IMR-90 (cell line): ENCODE measurements around the gene MAN1A2. TPM values are rescaled to one million over a fixed set of nuclear protein-coding genes. Genes with fewer than 3 reads are reported as not detected.
"Not testable (repeated sequence)": the region's sequence is repeated elsewhere in the genome, so short reads cannot be mapped to it uniquely, and the experiment has no call there.

Source experiments
- ATAC-seq: fragments of 200-7000 bp; cut with Tn5 transposase; 2 replicates; pipeline ENCODE4 v1.9.1; 2020; ENCODE audit warnings: low read depth, mild to moderate bottlenecking, moderate library complexity
- BruUV-seq: library from RNA; stranded (reverse); fragments of 400-500 nt; replicated peaks from 2 replicates; lab custom pipeline; 2021; lab: Mats Ljungman, UMichigan
- CTCF ChIA-PET: fragments of 300-600 bp; formaldehyde crosslinking; extraction: SDS; loops from one replicate; lab custom pipeline; 2021; ENCODE audit warnings: antibody characterized with exemption; lab: Yijun Ruan, JAX
- POLR2A ChIA-PET: fragments of 300-600 bp; sonication (Branson Sonifier 250); formaldehyde crosslinking; loops from one replicate; lab custom pipeline; 2022; ENCODE audit warnings: antibody characterized with exemption; ENCODE audit not compliant: unreplicated experiment; lab: Charles Lee
- DNase-seq: peaks from one replicate; pipeline ENCODE4 v3.0.0; 2013
- H2AFZ ChIP-seq: replicated peaks from 2 replicates; pipeline ENCODE3; 2013; ENCODE audit warnings: low read length, mild to moderate bottlenecking; ENCODE audit not compliant: poor library complexity
- H2AK5ac ChIP-seq: 2 replicates; pipeline ENCODE4 v1.6.1; 2013; ENCODE audit warnings: low read depth, low read length, inconsistent platforms
- H2AK9ac ChIP-seq: replicated peaks from 2 replicates; pipeline ENCODE3; 2013; ENCODE audit warnings: mild to moderate bottlenecking, low read depth, low read length, moderate library complexity; ENCODE audit not compliant: poor library complexity
- H2BK120ac ChIP-seq: 2 replicates; pipeline ENCODE4 v1.6.1; 2013; ENCODE audit warnings: low read depth, low read length, inconsistent platforms
- H2BK15ac ChIP-seq: 3 replicates; pipeline ENCODE4 v1.6.1; 2013; ENCODE audit warnings: low read depth, low read length, inconsistent platforms
- H2BK20ac ChIP-seq: 2 replicates; pipeline ENCODE4 v1.6.1; 2013; ENCODE audit warnings: low read depth, mild to moderate bottlenecking, inconsistent platforms, low read length, moderate library complexity
- H2BK5ac ChIP-seq: 2 replicates; pipeline ENCODE4 v1.6.1; 2013; ENCODE audit warnings: mild to moderate bottlenecking, low read depth, low read length, inconsistent platforms; ENCODE audit not compliant: poor library complexity, severe bottlenecking
- H3K14ac ChIP-seq: replicated peaks from 2 replicates; pipeline ENCODE4 v1.6.1; 2013; ENCODE audit warnings: low read depth, low read length, inconsistent platforms
- H3K18ac ChIP-seq: 2 replicates; pipeline ENCODE4 v1.6.1; 2013; ENCODE audit warnings: low read depth, low read length, control low read depth
- H3K23ac ChIP-seq: 2 replicates; pipeline ENCODE4 v1.6.1; 2013; ENCODE audit warnings: low read depth, low read length, inconsistent platforms
- H3K27ac ChIP-seq: 2 replicates; pipeline ENCODE4 v1.5.1; 2013; ENCODE audit warnings: mild to moderate bottlenecking, control low read depth, low read length; ENCODE audit not compliant: insufficient read depth
- H3K27me3 ChIP-seq: 2 replicates; pipeline ENCODE4 v1.6.1; 2013; ENCODE audit warnings: low read length; ENCODE audit not compliant: control insufficient read depth, insufficient read depth
- H3K36me3 ChIP-seq: 2 replicates; pipeline ENCODE4 v1.6.1; 2013; ENCODE audit warnings: low read length, mixed read lengths; ENCODE audit not compliant: control insufficient read depth, insufficient read depth
- H3K4ac ChIP-seq: 2 replicates; pipeline ENCODE4 v1.6.1; 2013; ENCODE audit warnings: low read depth, low read length, inconsistent platforms
- H3K4me1 ChIP-seq: 2 replicates; pipeline ENCODE4 v1.6.1; 2013; ENCODE audit warnings: low read length, mixed read lengths; ENCODE audit not compliant: control insufficient read depth, insufficient read depth
- H3K4me2 ChIP-seq: 2 replicates; pipeline ENCODE4 v1.6.1; 2013; ENCODE audit warnings: low read depth, mild to moderate bottlenecking, control low read depth, low read length, moderate library complexity
- H3K4me3 ChIP-seq: 2 replicates; pipeline ENCODE4 v1.5.1; 2013; ENCODE audit warnings: low read depth, mild to moderate bottlenecking, control low read depth, low read length, moderate library complexity; ENCODE audit not compliant: insufficient read depth
- H3K56ac ChIP-seq: 2 replicates; pipeline ENCODE4 v1.6.1; 2013; ENCODE audit warnings: low read length, inconsistent platforms; ENCODE audit not compliant: insufficient read depth; ENCODE audit errors: extremely low read depth
- H3K79me1 ChIP-seq, 2 experiments: 2 replicates each; pipeline ENCODE4 v1.6.1; 2013; ENCODE audit warnings: low read length in 2 of 2, inconsistent platforms in 1 of 2, low read depth in 1 of 2
- H3K9ac ChIP-seq: 2 replicates; pipeline ENCODE4 v1.6.1; 2013; ENCODE audit warnings: low read depth, low read length, control low read depth
- H3K9me1 ChIP-seq: 2 replicates; pipeline ENCODE4 v1.6.1; 2013; ENCODE audit warnings: low read length, inconsistent platforms; ENCODE audit not compliant: insufficient read depth
- H3K9me3 ChIP-seq: 2 replicates; pipeline ENCODE4 v1.6.1; 2013; ENCODE audit warnings: low read length; ENCODE audit not compliant: control insufficient read depth, insufficient read depth
- H4K20me1 ChIP-seq: 2 replicates; pipeline ENCODE4 v1.6.1; 2013; ENCODE audit warnings: low read length, inconsistent platforms; ENCODE audit not compliant: insufficient read depth
- H4K5ac ChIP-seq: 2 replicates; pipeline ENCODE4 v1.6.1; 2013; ENCODE audit warnings: mild to moderate bottlenecking, low read depth, low read length, control low read depth
- H4K8ac ChIP-seq, 2 experiments: 2 replicates each; pipeline ENCODE4 v1.6.1; 2013; ENCODE audit warnings: low read depth in 2 of 2, low read length in 2 of 2, control low read depth in 1 of 2, inconsistent platforms in 1 of 2
- H4K91ac ChIP-seq: 2 replicates; pipeline ENCODE4 v1.6.1; 2013; ENCODE audit warnings: low read depth, low read length, inconsistent platforms; ENCODE audit not compliant: insufficient read depth
- WGBS, 2 experiments: methylation state at CpG; one replicate each; pipeline versions ENCODE4 v1.1.5 to v1.1.7; 2013; ENCODE audit warnings: missing lambda C conversion rate in 2 of 2; ENCODE audit not compliant: insufficient read length in 1 of 2; ENCODE audit errors: extremely low coverage in 2 of 2; 5-methylcytosine and 5-hydroxymethylcytosine counted together
- dilution Hi-C: fragments of 300-500 bp; cut with HindIII; formaldehyde crosslinking; loops from one replicate; pipeline ENCODE4 v1.14.3; 2018; ENCODE audit warnings: low sequenced_read_pairs; ENCODE audit not compliant: unreplicated experiment
- in situ Hi-C: fragments of 300-500 bp; cut with MboI; formaldehyde crosslinking; loops from 3 replicates; pipeline ENCODE4 v1.14.3; 2019; ENCODE audit warnings: low sequenced_read_pairs, inconsistent platforms, mixed read lengths
- intact Hi-C: fragments of 100-400 bp; cut with micrococcal nuclease; formaldehyde crosslinking; loops from 2 replicates; pipeline ENCODE4 v1.10.0; 2022
- polyA plus RNA-seq, 3 experiments: library from polyadenylated mRNA; depleted of rRNA; stranded (reverse); fragments of >200 nt; gene quantifications; 2 replicates each; pipeline ENCODE4 v1.2.3, GENCODE V29; 2012; ENCODE audit warnings: low replicate concordance in 1 of 3
- total RNA-seq: library from RNA; depleted of rRNA; stranded (reverse); fragments of >200 nt; gene quantifications from 2 replicates; pipeline ENCODE4 v1.2.3, GENCODE V29; 2012

Gene MAN1A2
- total and polyA plus RNA-seq, 2 of the 4 experiments (the other 2 are of a cell fraction), result 12.4 to 29.4 TPM

- H3K4me3 ChIP-seq, H2BK15ac ChIP-seq, H4K5ac ChIP-seq, H3K79me1 ChIP-seq, H2AFZ ChIP-seq, H3K4me1 ChIP-seq, H2BK120ac ChIP-seq, H3K14ac ChIP-seq, H3K23ac ChIP-seq, CTCF ChIA-PET, intact Hi-C loops, H3K27me3 ChIP-seq, H3K18ac ChIP-seq, H2BK20ac ChIP-seq, H3K9ac ChIP-seq, H4K91ac ChIP-seq, H4K20me1 ChIP-seq, H4K8ac ChIP-seq, H2AK5ac ChIP-seq, dilution Hi-C loops, H3K27ac ChIP-seq, H2BK5ac ChIP-seq, DNase-seq, H3K56ac ChIP-seq, H3K9me1 ChIP-seq, H3K36me3 ChIP-seq, POLR2A ChIA-PET, ATAC-seq, H2AK9ac ChIP-seq, BruUV-seq, H3K9me3 ChIP-seq, H3K4ac ChIP-seq, H3K4me2 ChIP-seq: not testable (repeated sequence)
- WGBS, 2 experiments, result no CpG with 5 or more reads among the region's 8 CpGs
- in situ Hi-C loops, result loop anchor here (25.0 kb wide), 1 partner anchor 404 kb away; no protein-coding TSS in a partner anchor
Observed at GRCh38 chr1:117358604-117358887, 8.7 kb upstream of the MAN1A2 start.
